HepG2 (cell line): ENCODE results near the gene COL26A1. TPM values are rescaled to one million over a fixed set of nuclear protein-coding genes. Genes with fewer than 3 reads are reported as not detected.

Experiments used
- ATF3 ChIP-seq: sonication (generic); formaldehyde crosslinking; IDR thresholded peaks from 2 replicates; pipeline ENCODE4 v1.4.0; 2020; ENCODE audit warnings: missing genetic modification reagents
- ATF7 ChIP-seq, 2 experiments: fragments of 450-650 bp in 1 of 2; sonication (generic) in 1 of 2; formaldehyde crosslinking in 1 of 2; IDR thresholded peaks; 2 replicates each; pipeline versions ENCODE4 v1.4.0 to v1.6.1; 2016 to 2020; ENCODE audit warnings: antibody characterized with exemption in 1 of 2, mild to moderate bottlenecking in 1 of 2, missing genetic modification reagents in 1 of 2
- CENPT ChIP-seq: sonication (generic); formaldehyde crosslinking; IDR thresholded peaks from 2 replicates; pipeline ENCODE4 v1.8.0; 2022; ENCODE audit warnings: low read depth, mild to moderate bottlenecking, moderate library complexity, missing genetic modification reagents
- ELF3 ChIP-seq: IDR thresholded peaks from 2 replicates; pipeline ENCODE4 v1.6.1; 2016; ENCODE audit warnings: missing genetic modification reagents, missing compliant biosample characterization
- FOXC1 ChIP-seq: sonication (generic); formaldehyde crosslinking; IDR thresholded peaks from 2 replicates; pipeline ENCODE4 v1.8.0; 2022; ENCODE audit warnings: mild to moderate bottlenecking, missing genetic modification reagents, borderline replicate concordance
- KLF11 ChIP-seq: IDR thresholded peaks from 2 replicates; pipeline ENCODE4 v1.6.1; 2016; ENCODE audit warnings: missing compliant biosample characterization
- MED8 ChIP-seq: sonication (generic); formaldehyde crosslinking; IDR thresholded peaks from 2 replicates; pipeline ENCODE4 v1.8.1; 2023; ENCODE audit warnings: mild to moderate bottlenecking, missing genetic modification reagents; ENCODE audit not compliant: insufficient replicate concordance
- NAIF1 ChIP-seq: sonication (generic); formaldehyde crosslinking; IDR thresholded peaks from 2 replicates; pipeline ENCODE4 v1.5.0; 2020; ENCODE audit warnings: mild to moderate bottlenecking, missing genetic modification reagents, borderline replicate concordance
- PAXIP1 ChIP-seq: sonication (generic); formaldehyde crosslinking; conservative IDR thresholded peaks from 2 replicates; pipeline ENCODE4 v1.4.0; 2020; ENCODE audit warnings: mild to moderate bottlenecking, missing genetic modification reagents, moderate library complexity
- PLSCR1 ChIP-seq: sonication (generic); formaldehyde crosslinking; IDR thresholded peaks from 2 replicates; pipeline ENCODE4 v1.5.0; 2020; ENCODE audit warnings: missing genetic modification reagents, mild to moderate bottlenecking, borderline replicate concordance
- SKIL ChIP-seq: sonication (generic); formaldehyde crosslinking; IDR thresholded peaks from 2 replicates; pipeline ENCODE4 v1.8.0; 2022; ENCODE audit warnings: missing genetic modification reagents, mild to moderate bottlenecking, moderate library complexity, borderline replicate concordance
- ZNF232 ChIP-seq: sonication (generic); formaldehyde crosslinking; IDR thresholded peaks from 2 replicates; pipeline ENCODE4 v1.4.0; 2020; ENCODE audit warnings: missing genetic modification reagents, borderline replicate concordance
- ZNF292 ChIP-seq: sonication (generic); formaldehyde crosslinking; IDR thresholded peaks from 2 replicates; pipeline ENCODE4 v1.8.1; 2022; ENCODE audit warnings: mild to moderate bottlenecking, low read depth, missing genetic modification reagents, borderline replicate concordance
- ZNF552 ChIP-seq: sonication (generic); formaldehyde crosslinking; IDR thresholded peaks from 2 replicates; pipeline ENCODE4 v1.9.0; 2022; ENCODE audit warnings: missing genetic modification reagents, mild to moderate bottlenecking, borderline replicate concordance
- ZNF841 ChIP-seq: sonication (generic); formaldehyde crosslinking; IDR thresholded peaks from 2 replicates; pipeline ENCODE4 v1.8.1; 2023; ENCODE audit warnings: missing genetic modification reagents, borderline replicate concordance
- ZZZ3 ChIP-seq: sonication (generic); formaldehyde crosslinking; IDR thresholded peaks from 2 replicates; pipeline ENCODE4 v1.4.0; 2020; ENCODE audit warnings: missing genetic modification reagents, mild to moderate bottlenecking, borderline replicate concordance
- polyA plus RNA-seq, 8 experiments: library from polyadenylated mRNA; depleted of rRNA in 3 of 8; stranded (reverse) in 7 of 8; unstranded in 1 of 8; fragments of >200 nt; fragmentation: Illumina TruSeq in 4 of 8; extraction: Trizol in 4 of 8; gene quantifications; 2 replicates each; pipeline versions ENCODE4 v1.2.1 to v1.2.3, GENCODE V29; 2011 to 2016; ENCODE audit warnings: low read depth in 4 of 8, missing spikeins in 1 of 8, mixed read lengths in 1 of 8; ENCODE audit not compliant: insufficient read depth in 1 of 8
- total RNA-seq, 5 experiments: library from RNA; depleted of rRNA; stranded (reverse); fragments of >200 nt; fragmentation: Illumina TruSeq; extraction: Trizol; gene quantifications; 2 replicates each; pipeline ENCODE4 v1.2.3, GENCODE V29; 2016; ENCODE audit warnings: low read depth in 1 of 5
- TF ChIP-seq, protein P1 (sequence below): sonication (generic); formaldehyde crosslinking; IDR thresholded peaks from 2 replicates; pipeline ENCODE4 v1.8.1; 2023; ENCODE audit warnings: mild to moderate bottlenecking, missing genetic modification reagents, borderline replicate concordance
- TF ChIP-seq, protein P2 (sequence below): IDR thresholded peaks from 2 replicates; pipeline ENCODE4 v1.6.1; 2016
- TF ChIP-seq, protein P3 (sequence below): sonication (generic); formaldehyde crosslinking; IDR thresholded peaks from 2 replicates; pipeline ENCODE4 v1.9.0; 2022; ENCODE audit warnings: missing genetic modification reagents, mild to moderate bottlenecking, borderline replicate concordance

The COL26A1 gene
- total and polyA plus RNA-seq, 2 of the 13 experiments (the other 11 are each of a cell fraction or from before 2014, with no cell fraction given): 7.8 to 9.2 TPM

- TF ChIP-seq SKIL (no peak), NAIF1 (CRISPR knock-in tag) (no peak), ZNF841 (CRISPR knock-in tag) (no peak), ATF7 (IDR thresholded peaks at IDR 0.05) (0 out of 2 replicates have a peak, but pooled peaks have one; percentile 24), ATF7 (CRISPR knock-in tag; IDR thresholded peaks at IDR 0.05) (peak; percentile 63; the same call in 1 of the 2 replicates), FOXC1 (CRISPR knock-in tag) (no peak), PAXIP1 (CRISPR knock-in tag) (peak; percentile 61), PLSCR1 (CRISPR knock-in tag) (no peak), CENPT (CRISPR knock-in tag) (no peak), ELF3 (0 out of 2 replicates have a peak, but pooled peaks have one; percentile 17), ZNF292 (CRISPR knock-in tag) (peak; percentile 44; the same call in 1 of the 2 replicates), MED8 (no peak), ZNF232 (no peak), ZZZ3 (CRISPR knock-in tag) (no peak), ZNF552 (CRISPR knock-in tag) (no peak), KLF11 (CRISPR knock-in tag) (no peak), ATF3 (CRISPR knock-in tag) (peak; percentile 52; the same call in 1 of the 2 replicates)
- TF ChIP-seq, protein P1, sequence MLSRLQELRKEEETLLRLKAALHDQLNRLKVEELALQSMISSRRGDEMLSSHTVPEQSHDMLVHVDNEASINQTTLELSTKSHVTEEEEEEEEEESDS (CRISPR knock-in tag): no peak
- TF ChIP-seq, protein P2, sequence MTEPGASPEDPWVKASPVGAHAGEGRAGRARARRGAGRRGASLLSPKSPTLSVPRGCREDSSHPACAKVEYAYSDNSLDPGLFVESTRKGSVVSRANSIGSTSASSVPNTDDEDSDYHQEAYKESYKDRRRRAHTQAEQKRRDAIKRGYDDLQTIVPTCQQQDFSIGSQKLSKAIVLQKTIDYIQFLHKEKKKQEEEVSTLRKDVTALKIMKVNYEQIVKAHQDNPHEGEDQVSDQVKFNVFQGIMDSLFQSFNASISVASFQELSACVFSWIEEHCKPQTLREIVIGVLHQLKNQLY (CRISPR knock-in tag): no peak
- TF ChIP-seq, protein P3, sequence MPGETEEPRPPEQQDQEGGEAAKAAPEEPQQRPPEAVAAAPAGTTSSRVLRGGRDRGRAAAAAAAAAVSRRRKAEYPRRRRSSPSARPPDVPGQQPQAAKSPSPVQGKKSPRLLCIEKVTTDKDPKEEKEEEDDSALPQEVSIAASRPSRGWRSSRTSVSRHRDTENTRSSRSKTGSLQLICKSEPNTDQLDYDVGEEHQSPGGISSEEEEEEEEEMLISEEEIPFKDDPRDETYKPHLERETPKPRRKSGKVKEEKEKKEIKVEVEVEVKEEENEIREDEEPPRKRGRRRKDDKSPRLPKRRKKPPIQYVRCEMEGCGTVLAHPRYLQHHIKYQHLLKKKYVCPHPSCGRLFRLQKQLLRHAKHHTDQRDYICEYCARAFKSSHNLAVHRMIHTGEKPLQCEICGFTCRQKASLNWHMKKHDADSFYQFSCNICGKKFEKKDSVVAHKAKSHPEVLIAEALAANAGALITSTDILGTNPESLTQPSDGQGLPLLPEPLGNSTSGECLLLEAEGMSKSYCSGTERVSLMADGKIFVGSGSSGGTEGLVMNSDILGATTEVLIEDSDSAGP: peak; percentile 59; the same call in 1 of the 2 replicates
Measured at GRCh38 chr7:101598422-101598985, 235.8 kb downstream of the COL26A1 start (continued).
